CD4-positive, alpha-beta T cell (primary cell): ENCODE results near the gene FASTK. TPM values are rescaled to one million over a fixed set of nuclear protein-coding genes. Genes with fewer than 3 reads are reported as not detected.

Experiments
- ATAC-seq: fragments of 200-7000 bp; cut with Tn5 transposase; one replicate; pipeline ENCODE4 v1.10.0; 2022; ENCODE audit warnings: mild to moderate bottlenecking; ENCODE audit not compliant: poor library complexity
- CTCF ChIA-PET: fragments of 350-600 bp; sonication (Branson Sonifier 250); formaldehyde crosslinking; loops from one replicate; lab custom pipeline; 2021; ENCODE audit warnings: antibody characterized with exemption, inconsistent platforms; lab: Charles Lee
- POLR2A ChIA-PET: fragments of 350-600 bp; sonication (Branson Sonifier 250); formaldehyde crosslinking; loops from one replicate; lab custom pipeline; 2021; ENCODE audit warnings: antibody characterized with exemption, inconsistent platforms; lab: Charles Lee
- DNase-seq, 14 experiments: peaks; one replicate each; pipeline ENCODE4 v3.0.0-alpha.2; 2013 to 2020; ENCODE audit warnings: mixed read lengths in 2 of 14
- H3K27ac ChIP-seq, 2 donors: one replicate each; pipeline versions ENCODE4 v1.5.1 to v1.7.0; 2013; ENCODE audit warnings: low read length in 2 of 2, low read depth in 1 of 2, mild to moderate bottlenecking in 1 of 2
- H3K27me3 ChIP-seq, 2 experiments: 1 replicate in 1 of 2; 2 replicates in 1 of 2; pipeline versions ENCODE4 v1.6.1 to v1.7.0; 2013; ENCODE audit warnings: low read length in 2 of 2, control low read depth in 1 of 2, mild to moderate bottlenecking in 1 of 2, moderate library complexity in 1 of 2; ENCODE audit not compliant: insufficient read depth in 2 of 2, control insufficient read depth in 1 of 2
- H3K36me3 ChIP-seq: one replicate; pipeline ENCODE4 v1.6.1; 2013; ENCODE audit warnings: low read length, control low read depth; ENCODE audit not compliant: insufficient read depth
- H3K4me1 ChIP-seq: one replicate; pipeline ENCODE4 v1.6.1; 2013; ENCODE audit warnings: low read length, control low read depth; ENCODE audit not compliant: insufficient read depth
- H3K4me3 ChIP-seq: one replicate; pipeline ENCODE4 v1.5.1; 2013; ENCODE audit warnings: mild to moderate bottlenecking, low read length, moderate library complexity
- H3K9me3 ChIP-seq, 2 experiments: 1 replicate in 1 of 2; 2 replicates in 1 of 2; pipeline versions ENCODE4 v1.6.1 to v1.7.0; 2013; ENCODE audit warnings: low read length in 2 of 2, mild to moderate bottlenecking in 2 of 2, control low read depth in 1 of 2, moderate library complexity in 1 of 2; ENCODE audit not compliant: control insufficient read depth in 1 of 2, insufficient read depth in 1 of 2
- H3K27ac Mint-ChIP-seq: one replicate; pipeline ENCODE4 v1.8.0; 2020; ENCODE audit warnings: mixed read lengths
- H3K27me3 Mint-ChIP-seq: one replicate; pipeline ENCODE4 v1.8.0; 2021; ENCODE audit warnings: mixed read lengths
- H3K36me3 Mint-ChIP-seq: one replicate; pipeline ENCODE4 v1.8.0; 2021; ENCODE audit warnings: low read depth, mixed read lengths
- H3K4me1 Mint-ChIP-seq: one replicate; pipeline ENCODE4 v1.8.0; 2021; ENCODE audit warnings: low read depth, mixed read lengths
- H3K4me3 Mint-ChIP-seq: one replicate; pipeline ENCODE4 v1.8.0; 2020; ENCODE audit warnings: mild to moderate bottlenecking, mixed read lengths
- H3K9me3 Mint-ChIP-seq: one replicate; pipeline ENCODE4 v1.8.0; 2020; ENCODE audit warnings: mixed read lengths
- CTCF ChIP-seq: fragments of 200-600 bp; IDR thresholded peaks from one replicate; pipeline ENCODE4 v1.8.0; 2022; ENCODE audit warnings: antibody characterized with exemption, mild to moderate bottlenecking
- intact Hi-C, 2 experiments: fragments of 100-400 bp; cut with DNase I in 1 of 2; cut with micrococcal nuclease in 1 of 2; formaldehyde crosslinking; loops; one replicate each; pipeline versions ENCODE4 v1.15.1 to v1.9.0; 2023 to 2025; cut with DNase I, micrococcal nuclease
- total RNA-seq, 174 experiments: library from RNA in 2 of 174; stranded (reverse) in 2 of 174; gene quantifications; one replicate each; pipeline ENCODE4 v1.2.3 and lab custom pipeline; 2021 to 2026

Gene FASTK
- total RNA-seq, 2 experiments from 2014 or later: 82.2 to 84.2 TPM

DNA sequence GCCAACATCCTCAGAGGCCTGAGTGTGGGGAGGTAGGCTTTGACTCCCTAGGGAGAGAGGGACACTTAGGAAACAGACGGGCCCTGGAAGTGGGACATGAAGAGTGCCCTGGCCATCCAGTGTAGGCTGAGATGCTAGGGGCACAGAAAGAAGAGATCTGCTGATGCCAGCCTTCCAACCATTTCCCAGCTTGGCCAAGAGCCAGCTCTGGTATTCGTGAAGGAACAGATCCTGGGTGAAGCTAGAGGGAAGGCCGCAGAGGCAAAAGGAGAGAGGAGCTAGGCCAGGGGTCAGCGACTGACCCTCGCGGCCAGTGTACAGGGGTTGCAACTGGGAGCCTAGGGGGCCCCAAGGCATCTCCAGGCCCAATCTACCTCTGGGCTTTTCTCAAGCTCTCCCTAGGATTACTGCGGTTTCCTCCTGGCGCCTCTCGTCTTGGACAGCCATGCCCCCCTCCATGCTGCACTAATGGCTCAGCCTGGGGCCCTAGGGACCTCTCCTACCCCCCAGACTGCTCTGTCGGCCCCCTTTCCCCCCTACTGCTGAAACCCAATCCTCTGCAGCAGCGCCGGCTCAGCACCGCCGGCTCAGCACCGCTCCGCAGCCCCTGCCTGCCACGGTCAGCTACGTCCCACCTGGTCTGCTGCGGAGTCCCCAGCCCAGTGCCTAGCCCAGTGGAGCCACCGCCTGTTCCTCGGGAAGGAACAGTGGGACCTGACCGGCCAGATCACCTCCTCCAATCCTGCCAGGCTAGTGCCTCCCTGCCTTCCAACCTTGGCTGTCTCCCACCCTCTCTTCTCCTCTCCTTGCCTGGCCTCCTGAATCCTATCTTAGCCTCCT is 32.4 kb downstream of the FASTK start, which contains the start of gene ASIC3:
Gene ASIC3, plus strand, starts transcription at position 556 of the 840 bp plus-strand sequence. CDS start 355 bp downstream, outside the sequence.
- peaks cover 7% of the 10 kb centered on the region for H3K4me1 Mint-ChIP-seq
- intact Hi-C loops: no loop called here
- no peak for ATAC-seq
- no peak within 1 kb of the TSS for H3K4me3 Mint-ChIP-seq
- no peaks in the 10 kb centered on the region for H3K9me3 ChIP-seq
- peaks cover 20% of the 10 kb centered on the region for H3K4me1 ChIP-seq
- H3K27ac Mint-ChIP-seq: no peak within 1 kb of the TSS
- no peaks in the 10 kb centered on the region for H3K27me3 ChIP-seq
- no peak for DNase-seq
- H3K4me3 ChIP-seq: no peak within 1 kb of the TSS
- H3K36me3 ChIP-seq: peaks cover 7% of the 10 kb centered on the region
- H3K27ac ChIP-seq: no peak within 1 kb of the TSS
- ChIA-PET POLR2A (no interaction called here), CTCF (no interaction called here)
- H3K9me3 Mint-ChIP-seq: no peaks in the 10 kb centered on the region
- no peaks in the 10 kb centered on the region for H3K27me3 Mint-ChIP-seq
- no peak for TF ChIP-seq CTCF
- H3K36me3 Mint-ChIP-seq: peaks cover 20% of the 10 kb centered on the region

GRCh38 chr7:151046603-151047573 is 33.7 kb downstream of the FASTK start:
- Mint-ChIP-seq H3K4me3 (no peak overlapping the region), H3K27me3 (no peaks in the 10 kb centered on the region), H3K36me3 (peaks cover 20% of the 10 kb centered on the region), H3K9me3 (no peaks in the 10 kb centered on the region), H3K27ac (no peak overlapping the region), H3K4me1 (no peaks in the 10 kb centered on the region)
- peaks cover 13% of the 10 kb centered on the region for H3K4me1 ChIP-seq
- CTCF ChIA-PET: no interaction called here
- H3K36me3 ChIP-seq: peaks cover 18% of the 10 kb centered on the region
- no peak for TF ChIP-seq CTCF
- H3K27me3 ChIP-seq: no peaks in the 10 kb centered on the region
- H3K9me3 ChIP-seq: no peaks in the 10 kb centered on the region
- POLR2A ChIA-PET: no interaction called here
- DNase-seq: no peak
- ATAC-seq: no peak
- intact Hi-C loops: no loop called here
- H3K27ac ChIP-seq: no peak overlapping the region
- H3K4me3 ChIP-seq: no peak overlapping the region

DNA sequence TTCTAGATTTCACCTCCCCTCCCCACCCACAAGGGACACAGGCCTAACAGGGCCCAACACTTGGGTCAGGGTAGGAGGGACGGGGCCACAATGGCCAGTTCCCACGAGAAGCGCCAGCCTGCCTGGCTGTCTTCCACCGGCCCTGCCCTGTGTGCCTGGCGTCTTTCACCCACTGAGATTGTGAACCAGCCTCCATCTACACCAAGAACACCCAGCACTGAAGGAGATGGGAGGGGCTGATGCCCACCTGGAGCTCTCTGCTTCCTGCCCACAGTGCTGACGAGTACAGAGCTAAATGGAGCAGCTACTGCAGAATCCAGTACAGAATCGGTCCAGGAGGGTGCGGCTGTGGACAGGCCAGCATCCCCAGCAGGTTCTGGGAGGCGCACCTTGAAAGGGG is 34.6 kb downstream of the FASTK start:
- no peak for ATAC-seq
- Mint-ChIP-seq H3K27me3 (no peaks in the 10 kb centered on the region), H3K36me3 (peaks cover 20% of the 10 kb centered on the region), H3K4me3 (no peak overlapping the region), H3K27ac (no peak overlapping the region), H3K9me3 (no peaks in the 10 kb centered on the region), H3K4me1 (no peaks in the 10 kb centered on the region)
- ChIA-PET POLR2A (no interaction called here), CTCF (no interaction called here)
- H3K4me1 ChIP-seq: peaks cover 4% of the 10 kb centered on the region
- no peak overlapping the region for H3K4me3 ChIP-seq
- DNase-seq: no peak
- no peaks in the 10 kb centered on the region for H3K9me3 ChIP-seq
- H3K27me3 ChIP-seq: no peaks in the 10 kb centered on the region
- H3K36me3 ChIP-seq: peaks cover 18% of the 10 kb centered on the region
- intact Hi-C loops: no loop called here
- H3K27ac ChIP-seq: no peak overlapping the region
- no peak for TF ChIP-seq CTCF
